ENCODE data around the gene PSME2.

PSME2 gene

DNA sequence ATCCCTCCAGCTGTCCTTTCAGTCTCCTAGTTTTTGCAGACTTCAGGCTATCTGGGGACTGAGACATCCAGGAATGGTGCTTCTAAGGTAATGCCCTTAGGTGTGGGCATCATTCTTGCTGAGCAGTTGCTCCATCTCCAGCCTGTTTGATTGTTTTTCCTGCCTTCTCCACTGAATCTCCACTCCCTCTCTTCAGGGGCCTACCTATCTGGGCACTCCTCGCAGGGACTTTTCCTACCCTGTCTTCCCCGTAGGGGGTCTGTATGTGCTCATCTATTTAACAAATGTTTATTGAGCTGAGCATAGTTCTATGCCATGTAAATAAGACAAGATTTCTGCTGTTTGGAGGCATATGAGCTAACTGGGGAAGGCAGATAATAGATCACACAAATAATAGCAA lies 13.4 kb downstream of the PSME2 start:
- DNase-seq, result no peak

DNA sequence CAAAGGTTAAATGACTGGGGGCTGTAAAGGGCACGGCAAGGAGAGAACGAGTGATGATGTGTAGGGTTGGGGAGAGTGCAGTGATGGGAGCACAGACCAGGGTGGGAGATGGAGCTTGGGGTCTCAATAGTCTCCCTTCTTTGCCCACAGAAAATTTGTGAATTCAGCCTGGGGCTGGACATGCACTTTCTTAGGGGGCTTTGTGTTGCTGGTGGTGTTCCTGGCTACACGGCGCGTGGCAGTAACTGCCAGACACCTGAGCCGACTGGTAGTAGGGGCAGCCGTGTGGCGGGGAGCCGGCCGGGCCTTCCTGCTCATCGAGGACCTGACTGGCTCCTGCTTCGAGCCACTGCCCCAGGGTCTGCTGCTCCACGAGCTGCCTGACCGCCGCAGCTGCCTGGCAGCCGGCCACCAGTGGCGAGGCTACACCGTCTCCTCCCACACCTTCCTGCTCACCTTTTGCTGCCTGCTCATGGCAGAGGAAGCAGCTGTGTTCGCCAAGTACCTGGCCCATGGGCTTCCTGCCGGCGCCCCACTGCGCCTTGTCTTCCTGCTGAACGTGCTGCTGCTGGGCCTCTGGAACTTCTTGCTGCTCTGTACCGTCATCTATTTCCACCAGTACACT lies 14.2 kb downstream of the PSME2 start:
- DNase-seq, result peak in 1 of 2 experiments; percentile 29

DNA sequence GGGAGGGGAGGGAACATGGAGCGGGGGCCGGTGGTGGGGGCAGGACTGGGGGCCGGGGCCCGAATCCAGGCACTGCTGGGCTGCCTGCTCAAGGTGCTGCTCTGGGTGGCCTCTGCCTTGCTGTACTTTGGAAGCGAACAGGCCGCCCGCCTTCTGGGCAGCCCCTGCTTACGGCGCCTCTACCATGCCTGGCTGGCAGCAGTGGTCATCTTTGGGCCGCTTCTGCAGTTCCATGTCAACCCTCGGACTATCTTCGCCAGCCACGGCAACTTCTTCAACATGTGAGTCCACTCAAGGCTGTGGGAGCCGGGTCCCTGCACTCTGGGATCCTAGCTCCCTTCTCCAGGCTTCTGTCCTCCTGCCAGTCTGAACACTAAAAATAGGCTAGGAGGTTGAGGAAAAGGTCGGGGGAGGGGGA lies 14.9 kb downstream of the PSME2 start:
- DNase-seq, result no peak

DNA sequence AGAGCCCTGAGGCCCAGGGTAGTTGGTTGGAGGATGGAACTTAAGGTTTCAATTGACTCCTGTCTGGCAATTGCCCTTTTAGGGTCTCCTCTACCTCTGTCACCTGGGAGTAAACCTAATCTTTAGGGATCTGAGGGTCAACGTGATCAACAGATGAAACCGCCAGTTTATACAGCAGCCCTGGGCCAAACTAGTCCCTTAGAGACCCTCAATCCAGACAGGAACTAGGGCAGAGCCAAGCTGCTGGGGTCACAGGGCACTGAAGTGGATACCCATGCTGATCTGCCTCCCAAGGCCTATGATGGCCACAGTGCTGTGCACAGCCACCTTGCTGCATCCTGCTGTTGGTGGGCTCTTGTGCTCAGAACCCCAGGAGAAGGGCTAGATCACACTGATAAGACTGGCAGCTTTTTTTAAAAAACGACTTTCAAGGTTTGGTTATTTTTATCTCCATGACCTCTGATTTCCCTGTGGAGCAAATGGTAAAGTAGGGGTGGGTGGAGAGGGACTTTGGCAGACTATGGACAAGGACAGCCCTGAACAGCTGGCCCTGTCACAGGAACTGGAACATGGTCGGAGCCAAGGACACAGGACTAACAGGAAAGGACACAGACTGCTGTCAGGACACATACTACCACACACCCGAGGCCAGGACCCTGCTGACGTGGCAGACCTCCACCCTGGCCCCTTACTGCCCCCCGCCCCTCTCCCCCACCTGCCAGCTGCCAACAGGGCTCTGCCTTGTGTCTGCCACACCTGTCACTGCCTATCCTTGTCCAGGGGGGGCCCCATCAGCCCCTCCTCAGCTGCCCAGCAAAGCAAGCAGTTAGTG lies 15.5 kb downstream of the PSME2 start:
- no peak for DNase-seq

DNA sequence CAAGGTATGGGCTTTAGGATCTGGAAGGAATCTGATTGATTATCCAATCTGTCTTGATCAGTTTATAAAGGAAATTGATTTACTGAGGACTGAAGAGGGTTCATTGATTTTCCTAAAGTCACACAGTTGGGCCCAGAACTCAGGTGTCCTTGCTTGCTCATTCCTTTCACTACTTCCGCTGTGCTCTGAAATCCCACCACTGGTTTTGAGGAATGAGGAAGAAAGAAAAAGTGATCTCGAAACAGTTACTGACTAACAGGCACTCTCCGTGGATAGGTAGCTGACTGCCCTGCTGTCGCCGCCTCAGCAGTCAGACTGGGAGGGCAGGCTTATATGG lies 16.1 kb downstream of the PSME2 start, which contains the start of gene FITM1:
FITM1 (plus strand) TSS at position 280 of the 337 bp plus-strand sequence. CDS start 905 bp downstream, outside the sequence.
- no peak for DNase-seq

DNA sequence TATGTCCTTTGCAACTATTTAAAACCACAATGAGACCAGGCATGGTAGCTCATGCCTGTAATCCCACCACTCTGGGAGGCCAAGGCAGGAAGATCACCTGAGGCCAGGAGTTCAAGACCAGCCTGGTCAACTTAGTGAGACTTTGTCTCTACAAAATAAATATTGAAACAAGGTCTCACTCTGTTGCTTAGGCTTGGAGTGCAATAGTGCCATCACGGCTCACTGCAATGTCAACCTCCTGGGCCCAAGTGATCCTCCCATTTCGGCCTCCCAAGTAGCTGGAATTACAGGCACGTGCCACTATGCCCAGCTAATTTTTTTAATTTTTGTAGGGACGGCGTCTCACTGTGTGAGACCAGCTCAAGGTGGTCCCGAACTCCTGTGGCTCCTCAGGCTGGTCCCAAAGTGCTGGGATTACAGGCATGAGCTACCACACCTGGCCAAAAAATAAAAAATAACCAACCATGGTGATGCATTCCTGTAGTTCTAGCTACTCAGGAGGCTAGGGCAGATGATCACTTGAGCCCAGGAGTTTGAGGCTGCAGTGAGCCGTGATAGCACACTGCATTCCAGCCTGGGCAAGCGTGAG lies 16.9 kb downstream of the PSME2 start:
- DNase-seq, result no peak

DNA sequence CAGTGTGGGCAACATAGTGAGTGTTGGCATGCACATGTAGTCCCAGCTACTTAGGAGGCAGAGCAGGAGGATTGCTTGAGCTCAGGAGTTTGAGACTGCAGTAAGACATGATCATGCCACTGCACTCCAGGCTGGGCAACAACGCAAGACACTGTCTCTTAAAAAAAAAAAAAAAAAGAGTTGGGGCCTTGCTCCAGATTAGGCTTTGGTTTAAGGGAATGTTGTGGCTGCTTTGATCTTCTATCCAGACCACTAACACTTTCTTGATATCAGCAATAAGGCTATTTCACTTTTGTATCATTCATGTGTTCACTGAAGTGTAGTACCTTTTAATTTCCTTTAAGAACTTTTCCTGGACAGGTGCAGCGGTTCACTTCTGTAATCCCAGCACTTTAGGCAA lies 18.7 kb downstream of the PSME2 start:
- DNase-seq, result no peak

DNA sequence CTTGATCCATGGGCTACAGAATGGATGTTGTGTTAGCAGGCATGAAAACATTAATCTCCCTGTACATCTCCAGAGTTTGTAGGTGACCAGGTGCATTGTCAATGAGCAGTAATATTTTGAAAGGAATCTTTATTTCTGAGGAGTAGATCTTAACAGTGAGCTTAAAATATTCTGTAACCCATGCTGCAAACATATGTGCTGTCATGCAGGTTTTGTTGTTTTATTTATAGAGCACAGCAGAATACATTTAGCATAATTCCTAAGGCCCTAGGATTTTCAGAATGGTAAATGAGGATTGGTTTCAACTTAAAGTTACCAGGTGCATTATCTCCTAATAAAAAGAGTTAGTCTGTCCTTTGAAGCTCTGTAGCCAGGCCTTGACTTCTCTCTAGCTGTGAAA lies 19.5 kb downstream of the PSME2 start:
- DNase-seq, result no peak

DNA sequence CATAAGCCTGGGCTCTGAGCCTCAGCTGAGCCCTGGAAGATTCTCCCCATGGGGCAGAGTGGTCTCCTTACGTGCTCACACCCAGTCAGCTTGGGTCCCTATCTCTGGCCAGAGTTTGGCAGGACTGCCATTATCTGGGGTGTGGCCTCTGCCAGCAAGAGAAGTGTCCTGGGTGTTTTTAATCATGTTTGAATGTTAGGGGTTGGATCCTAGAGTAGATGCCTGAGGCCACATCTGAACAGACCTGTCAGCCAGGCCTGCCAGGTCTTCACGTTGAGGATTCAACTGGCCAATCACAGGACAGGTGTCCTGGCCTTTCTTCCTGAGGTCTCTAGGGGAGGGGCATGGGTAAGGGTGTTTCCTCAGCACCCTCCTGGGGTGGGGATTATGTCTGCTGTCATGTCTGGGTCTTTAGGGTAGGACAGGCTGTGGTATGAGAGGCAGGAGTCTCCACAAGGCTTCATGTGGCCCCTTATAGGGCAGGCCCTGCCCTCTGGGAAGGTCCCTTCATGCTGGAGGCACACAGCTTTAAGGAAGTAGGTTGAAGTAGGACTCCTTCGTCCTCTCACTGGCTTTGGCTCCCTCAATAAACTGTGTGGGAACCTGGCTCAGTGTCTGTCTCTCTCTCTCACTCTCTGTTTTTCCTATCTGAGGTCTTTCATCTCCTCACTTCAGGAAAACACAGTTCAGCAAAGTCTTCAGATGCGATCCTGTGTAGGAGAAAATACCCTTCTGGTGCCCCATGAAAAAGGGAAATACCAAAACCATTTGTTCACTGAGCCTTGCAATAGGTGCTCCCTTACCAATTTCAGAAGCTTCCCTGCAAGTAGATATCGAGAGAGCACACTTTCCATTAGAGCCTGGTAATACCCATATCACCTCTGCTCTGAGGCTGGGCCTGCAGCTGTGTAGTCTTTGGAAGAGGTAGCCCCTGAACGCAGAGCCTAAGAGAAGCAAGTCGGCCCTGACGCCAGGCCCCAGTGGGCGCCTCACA lies 22.7 kb downstream of the PSME2 start:
- no peak for DNase-seq

DNA sequence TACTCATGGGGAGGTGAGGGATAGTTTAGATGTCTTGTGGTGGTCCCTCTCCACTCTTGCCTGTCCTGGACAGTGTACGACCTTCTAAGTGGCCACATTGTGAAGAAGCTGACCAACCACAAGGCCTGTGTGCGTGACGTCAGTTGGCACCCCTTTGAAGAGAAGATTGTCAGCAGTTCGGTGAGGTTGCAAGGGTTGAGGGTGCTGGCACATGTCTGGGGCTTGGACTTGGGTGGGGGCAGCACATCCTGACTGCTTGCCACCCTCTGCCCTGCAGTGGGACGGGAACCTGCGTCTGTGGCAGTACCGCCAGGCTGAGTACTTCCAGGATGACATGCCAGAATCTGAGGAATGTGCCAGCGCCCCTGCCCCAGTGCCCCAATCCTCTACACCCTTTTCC lies 23.5 kb downstream of the PSME2 start:
- DNase-seq, result no peak

DNA sequence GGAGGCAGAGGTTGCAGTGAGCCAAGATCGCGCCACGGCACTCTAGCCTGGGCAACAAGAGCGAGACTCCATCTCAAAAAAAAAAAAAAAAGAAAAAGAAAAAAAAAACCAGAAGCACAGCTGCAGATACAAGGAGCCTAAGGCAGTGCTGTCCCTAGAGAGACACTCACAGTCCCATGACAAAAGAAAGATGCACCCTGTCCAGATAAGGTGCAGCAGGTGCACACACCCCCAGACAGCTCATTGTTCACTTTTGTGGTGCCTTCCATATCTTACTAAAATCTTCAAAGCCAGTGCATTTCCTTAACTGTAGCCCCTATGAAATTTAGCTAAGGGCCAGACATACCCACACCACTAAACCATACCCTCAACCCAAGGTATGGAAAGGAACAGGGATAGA lies 24.0 kb downstream of the PSME2 start:
- DNase-seq, result no peak

DNA sequence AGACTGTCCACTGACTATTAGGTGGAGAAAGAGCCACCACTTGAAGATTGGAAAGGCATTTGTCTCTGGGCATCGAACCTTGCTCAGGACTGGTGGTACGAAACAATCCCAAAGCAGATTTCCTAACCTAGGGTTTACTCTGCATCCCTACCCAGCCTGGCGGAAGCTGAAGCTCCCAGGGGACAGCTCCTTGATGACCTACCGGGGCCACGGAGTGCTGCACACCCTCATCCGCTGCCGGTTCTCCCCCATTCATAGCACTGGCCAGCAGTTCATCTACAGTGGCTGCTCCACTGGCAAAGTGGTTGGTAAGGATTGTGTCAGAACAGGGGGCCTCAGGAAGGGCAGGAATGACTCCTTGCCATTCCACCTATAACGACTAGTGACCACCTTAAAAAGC lies 25.2 kb downstream of the PSME2 start:
- DNase-seq, result no peak

DNA sequence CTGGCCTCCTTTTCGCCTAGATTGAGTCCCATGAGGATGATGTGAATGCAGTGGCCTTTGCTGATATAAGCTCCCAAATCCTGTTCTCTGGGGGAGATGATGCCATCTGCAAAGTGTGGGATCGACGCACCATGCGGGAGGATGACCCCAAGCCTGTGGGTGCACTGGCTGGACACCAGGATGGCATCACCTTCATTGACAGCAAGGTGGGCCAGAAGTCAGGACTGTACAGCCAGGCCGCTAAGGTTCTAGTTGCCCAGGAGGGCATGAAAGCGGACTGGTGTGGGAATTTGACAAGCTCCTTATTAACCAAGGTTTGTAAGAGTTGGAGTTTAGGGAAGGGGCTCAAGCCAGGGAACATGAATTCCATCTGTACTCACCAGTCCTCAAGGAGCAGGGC lies 26.7 kb downstream of the PSME2 start:
- DNase-seq, result no peak

DNA sequence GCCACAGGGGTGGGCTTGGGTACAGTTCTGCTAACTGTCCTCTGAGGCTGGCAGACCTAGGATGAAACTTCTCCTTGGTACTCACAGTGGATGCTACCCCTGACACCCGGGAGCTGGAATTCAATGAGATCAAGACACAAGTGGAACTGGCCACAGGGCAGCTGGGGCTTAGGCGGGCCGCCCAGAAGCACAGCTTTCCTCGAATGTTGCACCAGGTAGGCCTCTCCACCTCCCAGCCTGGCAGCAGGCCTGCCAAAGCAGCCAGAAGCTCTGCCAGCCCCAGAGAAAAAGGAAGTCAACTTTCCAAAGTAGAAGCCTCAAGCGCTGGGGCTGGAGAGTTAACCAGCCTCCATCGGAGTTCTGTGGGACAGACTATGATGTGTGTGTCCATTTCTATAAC lies 29.2 kb downstream of the PSME2 start:
- DNase-seq, result no peak

DNA sequence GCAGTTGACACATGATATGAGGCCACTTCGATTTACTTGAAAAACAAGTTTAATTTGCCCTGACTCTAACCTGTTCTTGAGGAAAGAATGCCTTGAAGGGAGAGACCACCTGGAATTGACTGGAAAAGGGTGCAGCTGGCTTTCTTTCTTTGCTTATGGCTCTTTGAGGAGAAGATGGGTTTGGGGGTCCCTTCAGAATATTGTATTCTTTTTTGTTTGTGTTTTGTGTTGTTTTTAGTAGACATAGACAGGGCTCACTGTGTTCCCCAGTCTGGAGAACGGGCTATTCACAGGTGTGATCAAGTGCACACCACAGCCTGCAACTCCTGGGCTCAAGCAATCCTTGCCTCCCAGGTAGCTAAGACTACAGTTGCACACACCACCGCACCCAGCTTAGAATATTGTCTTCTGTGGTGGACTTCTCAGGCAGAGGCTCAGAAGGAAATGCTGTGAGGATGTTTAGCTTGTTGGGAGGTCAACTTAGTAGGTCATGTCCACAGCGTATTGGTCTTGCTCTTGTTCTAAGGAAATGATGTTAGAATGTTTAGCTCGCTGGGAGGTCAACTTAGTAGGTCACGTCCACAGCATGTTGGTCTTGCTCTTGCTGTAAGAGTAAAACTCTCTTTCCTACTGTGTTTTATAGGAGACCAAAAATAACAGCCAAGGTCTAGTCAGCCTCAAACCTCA lies 30.1 kb downstream of the PSME2 start:
- DNase-seq, result no peak

DNA sequence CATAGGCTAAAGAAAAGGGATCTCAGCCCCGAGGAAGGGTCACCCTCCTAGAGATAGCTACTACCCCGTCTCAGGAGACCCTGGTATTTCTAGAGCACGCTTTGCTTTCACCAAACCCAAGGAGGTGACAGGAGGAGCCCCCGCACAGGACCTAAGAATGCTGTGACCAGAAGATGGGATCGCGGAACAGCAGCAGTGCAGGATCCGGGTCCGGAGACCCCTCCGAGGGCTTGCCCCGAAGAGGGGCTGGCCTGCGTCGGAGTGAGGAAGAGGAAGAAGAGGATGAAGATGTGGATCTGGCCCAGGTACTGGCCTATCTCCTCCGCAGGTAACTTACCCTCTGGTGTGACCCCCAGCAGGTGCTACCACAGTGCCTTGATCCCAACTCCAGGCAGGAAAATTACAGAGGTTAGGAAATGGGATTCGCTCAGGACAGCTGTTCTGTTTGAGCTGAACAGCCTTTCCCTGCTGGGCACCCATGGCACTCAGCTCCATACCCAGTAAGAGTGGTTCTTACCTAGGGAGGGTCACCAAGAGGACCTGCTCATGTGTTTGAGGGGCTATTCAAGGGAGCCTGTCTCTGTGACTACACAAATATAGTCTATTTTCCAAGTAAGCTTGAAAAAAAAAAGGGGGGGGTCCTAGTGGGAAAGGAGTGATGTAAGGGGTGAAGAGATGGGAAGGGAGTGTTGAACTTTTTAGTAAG lies 30.8 kb downstream of the PSME2 start:
- DNase-seq, result no peak

DNA sequence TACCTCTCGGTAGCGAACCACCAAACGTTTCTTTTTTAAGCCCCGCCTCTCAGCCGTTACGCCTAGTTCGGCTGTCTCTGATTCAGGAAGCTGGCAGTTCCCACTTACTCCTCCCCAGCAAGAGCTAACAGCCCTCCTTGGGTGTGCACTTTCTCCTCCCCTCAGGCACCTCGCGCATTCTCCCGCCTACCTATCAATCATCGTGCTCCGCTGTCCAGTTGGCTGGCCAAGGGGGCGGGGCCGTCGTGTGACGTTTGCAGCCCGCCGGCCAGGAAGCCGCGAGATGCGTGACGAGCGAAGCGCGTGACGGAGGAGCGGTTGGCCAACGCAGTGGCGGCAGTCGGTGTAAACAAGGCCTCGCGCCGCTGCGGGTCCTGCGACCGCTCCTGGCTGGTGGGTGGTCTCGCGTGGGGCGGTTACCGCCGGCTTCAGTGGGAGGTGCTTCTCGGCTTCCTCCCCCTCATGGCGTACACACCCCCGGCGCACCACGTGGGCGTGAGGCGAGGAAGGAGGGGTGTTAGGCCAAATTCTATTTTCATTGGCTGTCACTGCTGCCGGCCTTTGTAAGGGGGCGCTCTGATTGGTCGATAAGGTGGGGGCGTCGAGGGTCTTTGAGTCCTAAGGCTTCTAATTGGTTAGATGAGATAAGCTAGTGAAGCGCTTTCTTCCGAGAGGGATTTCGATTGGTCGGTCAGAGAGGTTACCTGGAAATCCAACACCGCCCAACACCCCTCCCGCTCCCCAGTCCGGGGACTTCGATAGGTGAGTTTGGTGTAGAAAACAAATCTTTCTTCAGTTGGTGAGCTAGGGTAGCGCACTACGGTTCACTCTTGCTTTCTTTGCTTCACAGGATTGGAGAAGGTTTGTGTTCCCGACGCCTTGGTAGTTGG lies 31.6 kb downstream of the PSME2 start, which contains the start of the genes DCAF11 and NRL:
DCAF11 (plus strand) TSS at position 246 of the 890 bp plus-strand sequence. CDS start 818 bp downstream, outside the sequence.
NRL (minus strand) TSS at position 418 of the 890 bp plus-strand sequence. CDS start 32,101 bp downstream, outside the sequence.
- peak; percentile 98 for DNase-seq

DNA sequence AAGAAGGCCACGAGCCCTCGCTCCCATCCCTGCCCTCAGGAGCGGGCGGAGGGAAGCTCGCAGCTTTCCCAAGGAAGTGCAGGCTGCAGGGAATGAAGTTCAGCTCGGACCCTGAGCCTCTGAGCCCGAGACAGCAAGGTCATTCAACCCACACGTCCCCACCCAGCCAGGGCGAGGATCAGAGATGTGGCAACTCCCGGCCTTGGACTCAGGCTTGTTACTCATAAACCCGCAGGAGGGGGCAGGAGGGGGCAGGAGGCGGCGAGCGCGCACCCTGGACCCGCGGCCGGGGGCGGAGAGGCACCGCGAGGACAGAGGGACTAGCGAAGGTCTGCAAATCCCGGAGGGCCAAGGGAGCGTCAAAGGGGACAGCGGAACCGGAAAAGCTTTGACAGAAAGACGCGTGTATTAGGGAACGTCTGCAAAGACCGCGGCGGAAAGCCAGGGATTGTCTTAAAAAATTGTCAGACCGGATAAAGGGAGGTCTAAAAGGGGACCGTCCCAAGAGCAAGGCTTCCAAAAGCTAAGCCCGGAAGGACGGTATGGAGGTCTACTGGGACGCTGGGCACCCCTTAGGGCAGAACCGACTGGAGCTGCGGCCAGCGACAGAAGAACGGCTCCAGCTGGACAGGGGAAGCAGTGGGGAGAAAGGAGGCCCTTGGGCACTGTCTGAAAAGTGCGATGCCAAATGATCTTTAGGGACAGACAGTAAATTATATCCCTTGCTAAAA lies 32.4 kb downstream of the PSME2 start:
- peak; percentile 80 to 87 for DNase-seq

DNA sequence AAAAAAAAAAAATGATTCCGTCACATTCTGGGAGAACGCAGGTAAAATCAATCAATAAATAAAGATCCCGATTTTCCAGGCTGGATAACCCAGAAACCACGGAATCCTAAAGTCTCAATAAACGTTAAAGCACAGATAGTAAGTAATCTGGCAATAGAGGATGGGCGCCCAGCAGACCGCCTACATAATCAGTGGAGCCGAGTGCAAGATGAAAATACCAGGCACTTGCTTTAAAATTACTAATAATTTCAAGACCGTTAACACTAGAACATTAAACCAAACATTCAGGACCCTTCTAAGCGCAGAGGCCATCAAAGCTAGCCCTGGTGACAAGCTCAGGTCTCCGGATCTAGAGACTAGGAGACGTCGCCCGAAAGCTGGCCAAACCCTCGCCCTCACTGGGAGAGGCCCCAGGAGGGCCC lies 33.0 kb downstream of the PSME2 start:
- no peak for DNase-seq

DNA sequence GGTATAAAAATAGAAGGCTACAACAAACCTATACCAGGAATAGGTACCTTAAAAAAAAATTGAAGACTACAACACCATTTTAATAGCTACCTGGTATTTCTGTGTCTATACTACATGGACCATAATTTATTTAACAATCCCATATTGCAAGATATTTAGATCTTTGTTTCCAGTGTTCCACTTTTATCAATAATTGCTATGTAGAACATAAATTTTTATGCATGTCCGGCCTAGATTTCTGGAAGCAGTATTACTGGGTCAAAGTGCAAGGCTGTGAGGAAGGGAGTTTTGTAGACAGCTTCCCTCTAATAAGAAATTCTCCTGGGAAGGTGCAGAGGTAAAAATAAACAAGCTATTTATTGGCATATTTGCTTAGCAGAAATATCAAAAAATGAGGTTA lies 35.9 kb downstream of the PSME2 start:
- DNase-seq, result no peak

All from activated CD4-positive, alpha-beta T cell treated with anti-CD3 and anti-CD28 coated beads, Interleukin-2, amount 50 U/mL, for 48 hours (primary cell).